Measurements from ENCODE around the gene TEX10. TPM values are rescaled to one million over a fixed set of nuclear protein-coding genes. Genes with fewer than 3 reads are reported as not detected.
"Not testable (repeated sequence)": the region's sequence is repeated elsewhere in the genome, so short reads cannot be mapped to it uniquely, and the experiment has no call there.

Gene TEX10
- total and polyA plus RNA-seq, 7 experiments from 2014 or later: 11.0 to 24.6 (median 18.2) TPM

DNA sequence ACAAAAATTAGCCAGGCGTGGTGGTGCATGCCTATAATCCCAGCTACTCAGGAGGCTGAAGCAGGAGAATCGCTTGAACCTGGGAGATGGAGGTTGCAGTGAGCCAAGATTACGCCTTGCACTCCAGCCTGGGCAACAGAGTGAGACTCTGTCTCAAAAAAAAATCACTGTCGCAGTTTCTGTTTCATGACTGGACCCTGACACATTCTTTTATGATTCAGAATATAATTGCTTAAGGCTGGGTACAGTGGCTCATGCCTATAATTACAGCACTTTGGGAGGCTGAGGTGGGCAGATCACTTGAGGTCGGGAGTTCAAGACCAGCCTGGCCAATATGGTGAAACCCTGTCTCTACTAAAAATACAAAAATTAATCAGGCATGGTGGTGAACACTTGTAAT, 14.0 kb downstream of the TEX10 start:
- Mint-ChIP-seq H3K4me1 (peaks cover 11 to 52% (median 39%) of the 10 kb centered on the region in 7 donors), H3K36me3 (peaks cover 4 to 51% (median 20%) of the 10 kb centered on the region in 5 donors)
- H3K27me3 Mint-ChIP-seq; H3K36me3 ChIP-seq (ENCODE audit: control insufficient read depth in 2 of 3, insufficient read depth in 3 of 3, low read length in 3 of 3); CTCF ChIA-PET; H3K4me3 Mint-ChIP-seq; H3K27ac Mint-ChIP-seq; ATAC-seq; DNase-seq; H3K9me3 ChIP-seq (ENCODE audit: control insufficient read depth in 2 of 3, low read length in 3 of 3); H3K4me3 ChIP-seq (ENCODE audit: low read length); H3K27me3 ChIP-seq (ENCODE audit: control insufficient read depth in 2 of 2, insufficient read depth in 2 of 2, low read length in 2 of 2); H3K9me3 Mint-ChIP-seq; H3K27ac ChIP-seq (ENCODE audit: low read depth, low read length); intact Hi-C loops (cut with micrococcal nuclease); H3K4me1 ChIP-seq (ENCODE audit: control insufficient read depth in 2 of 2, insufficient read depth in 2 of 2, low read length in 2 of 2): not testable (repeated sequence)
- POLR2A ChIA-PET: interaction anchor here (0.9 to 1.8 kb wide), 2 partner anchors 8 to 23 kb away, joined by 4 read pairs; no protein-coding TSS in a partner anchor

- ChIA-PET POLR2A (no interaction called here), CTCF (interaction anchor here (0.9 to 1.5 kb wide), 8 partner anchors 8 to 298 kb away, joined by 3 to 5 read pairs (median 3); no protein-coding TSS in a partner anchor)
- Histone ChIP-seq H3K4me1 (ENCODE audit: control insufficient read depth in 2 of 2, insufficient read depth in 2 of 2, low read length in 2 of 2) (no peaks in the 10 kb centered on the region), H3K9me3 (ENCODE audit: control insufficient read depth in 2 of 3, low read length in 3 of 3) (no peaks in the 10 kb centered on the region), H3K27me3 (ENCODE audit: control insufficient read depth in 2 of 2, insufficient read depth in 2 of 2, low read length in 2 of 2) (no peaks in the 10 kb centered on the region), H3K27ac (ENCODE audit: low read depth, low read length) (no peak overlapping the region), H3K4me3 (ENCODE audit: low read length) (no peak overlapping the region), H3K36me3 (ENCODE audit: control insufficient read depth in 2 of 3, insufficient read depth in 3 of 3, low read length in 3 of 3) (peaks cover 0 to 24% (median 19%) of the 10 kb centered on the region in 3 experiments)
- H3K27me3 Mint-ChIP-seq: no peaks in the 10 kb centered on the region
- peaks cover 4 to 39% (median 8%) of the 10 kb centered on the region in 5 donors for H3K36me3 Mint-ChIP-seq
- intact Hi-C loops (cut with micrococcal nuclease): loop anchor here (1.0 to 10.0 kb wide), 10 partner anchors 28 to 1057 kb away; partner anchors contain the start of genes ERP44 (in 1 of the 2), INVS (in 1 of the 2) and TEX10 (in 1 of the 2)
- no peak overlapping the region for H3K4me3 Mint-ChIP-seq
- peak overlapping the region in 3 of 9 donors; percentile 60 to 66 (median 60) for H3K27ac Mint-ChIP-seq
- H3K9me3 Mint-ChIP-seq: no peaks in the 10 kb centered on the region
- H3K4me1 Mint-ChIP-seq: peaks cover under 1 to 31% (median 18%) of the 10 kb centered on the region in 7 donors
- ATAC-seq: no peak
- DNase-seq: peak in 6 of 9 donors; percentile 4 to 48 (median 23)
These were observed 28.0 kb downstream of the TEX10 start for GRCh38 chr9:100324594-100325200.

GRCh38 chr9:100322954-100323536, 29.7 kb downstream of the TEX10 start:
- H3K4me3 Mint-ChIP-seq: no peak overlapping the region
- no peaks in the 10 kb centered on the region for H3K27me3 ChIP-seq (ENCODE audit: control insufficient read depth in 2 of 2, insufficient read depth in 2 of 2, low read length in 2 of 2)
- H3K4me1 ChIP-seq (ENCODE audit: control insufficient read depth in 2 of 2, insufficient read depth in 2 of 2, low read length in 2 of 2): no peaks in the 10 kb centered on the region
- peak overlapping the region in 2 of 9 donors; percentile 14 to 57 for H3K27ac Mint-ChIP-seq
- ChIA-PET POLR2A (no interaction called here), CTCF (interaction anchor here (0.6 to 0.7 kb wide), 2 partner anchors 181 to 1183 kb away, joined by 3 read pairs; no protein-coding TSS in a partner anchor)
- H3K4me3 ChIP-seq (ENCODE audit: low read length): no peak overlapping the region
- H3K36me3 Mint-ChIP-seq: peaks cover 4 to 46% (median 11%) of the 10 kb centered on the region in 5 donors
- H3K27ac ChIP-seq (ENCODE audit: low read depth, low read length): no peak overlapping the region
- no peaks in the 10 kb centered on the region for H3K9me3 Mint-ChIP-seq
- ATAC-seq (no peak), DNase-seq (no peak)
- peaks cover 0 to 23% (median 15%) of the 10 kb centered on the region in 3 experiments for H3K36me3 ChIP-seq (ENCODE audit: control insufficient read depth in 2 of 3, insufficient read depth in 3 of 3, low read length in 3 of 3)
- H3K9me3 ChIP-seq (ENCODE audit: control insufficient read depth in 2 of 3, low read length in 3 of 3): no peaks in the 10 kb centered on the region
- H3K27me3 Mint-ChIP-seq: no peaks in the 10 kb centered on the region
- intact Hi-C loops (cut with micrococcal nuclease): loop anchor here (1.0 to 10.0 kb wide), 8 partner anchors 218 to 1160 kb away; partner anchors contain the start of genes ERP44 (in 1 of the 2) and INVS (in 1 of the 2)
- H3K4me1 Mint-ChIP-seq: peaks cover 0 to 27% (median 16%) of the 10 kb centered on the region in 7 donors

DNA sequence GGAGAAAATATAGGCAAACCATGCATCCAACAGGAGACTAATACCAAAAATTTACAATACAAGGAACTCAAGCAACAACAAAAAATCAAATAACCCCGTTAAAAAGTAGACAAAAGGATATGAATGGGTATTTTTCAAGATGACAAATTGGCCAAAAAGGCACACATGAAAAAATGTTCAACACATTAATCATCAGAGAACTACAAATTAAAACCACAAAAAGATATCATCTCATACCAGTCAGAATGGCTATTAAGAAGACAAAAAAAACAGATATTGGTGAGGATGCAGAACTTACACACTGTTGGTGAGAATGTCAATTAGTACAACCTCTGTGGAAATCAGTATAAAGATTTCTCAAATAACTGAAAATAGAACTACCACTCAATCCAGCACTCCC, 35.0 kb downstream of the TEX10 start:
- peaks cover 1 to 40% (median 22%) of the 10 kb centered on the region in 7 donors for H3K4me1 Mint-ChIP-seq
- Histone ChIP-seq H3K4me3 (ENCODE audit: low read length) (no peak overlapping the region), H3K9me3 (ENCODE audit: control insufficient read depth in 2 of 3, low read length in 3 of 3) (no peaks in the 10 kb centered on the region), H3K27me3 (ENCODE audit: control insufficient read depth in 2 of 2, insufficient read depth in 2 of 2, low read length in 2 of 2) (no peaks in the 10 kb centered on the region), H3K4me1 (ENCODE audit: control insufficient read depth in 2 of 2, insufficient read depth in 2 of 2, low read length in 2 of 2) (no peaks in the 10 kb centered on the region), H3K27ac (ENCODE audit: low read depth, low read length) (no peak overlapping the region), H3K36me3 (ENCODE audit: control insufficient read depth in 2 of 3, insufficient read depth in 3 of 3, low read length in 3 of 3) (peaks cover 0 to 23% (median 21%) of the 10 kb centered on the region in 3 experiments)
- ChIA-PET CTCF (no interaction called here), POLR2A (no interaction called here)
- intact Hi-C loops (cut with micrococcal nuclease): no loop called here
- no peaks in the 10 kb centered on the region for H3K9me3 Mint-ChIP-seq
- H3K27me3 Mint-ChIP-seq: no peaks in the 10 kb centered on the region
- no peak overlapping the region for H3K4me3 Mint-ChIP-seq
- peaks cover 12 to 59% (median 47%) of the 10 kb centered on the region in 5 donors for H3K36me3 Mint-ChIP-seq
- DNase-seq (no peak), ATAC-seq (no peak)
- H3K27ac Mint-ChIP-seq: peak overlapping the region in 2 of 9 donors; percentile 12 to 36

DNA sequence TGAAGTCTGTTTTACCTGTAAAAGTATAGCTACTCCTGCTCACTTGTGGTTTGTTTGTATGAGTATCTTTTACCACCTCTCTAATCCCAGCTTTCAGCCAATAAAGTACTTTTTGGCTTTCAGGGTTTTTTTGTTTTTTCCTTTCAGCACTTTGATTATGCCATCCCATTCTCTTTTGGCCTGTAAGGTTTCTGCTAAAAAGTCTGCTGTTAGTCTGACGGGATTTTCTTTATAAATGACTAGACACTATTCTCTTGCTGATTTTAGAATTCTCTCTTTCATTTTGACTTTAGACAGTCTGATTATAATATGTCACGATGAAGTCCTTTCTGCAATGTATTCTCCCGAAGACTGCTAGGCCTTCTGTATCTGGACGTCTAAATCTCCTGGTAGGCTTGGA, 37.2 kb downstream of the TEX10 start:
- H3K4me1 Mint-ChIP-seq: peaks cover 0 to 56% (median 37%) of the 10 kb centered on the region in 7 donors
- DNase-seq (no peak), ATAC-seq (no peak)
- Histone ChIP-seq H3K27me3 (ENCODE audit: control insufficient read depth in 2 of 2, insufficient read depth in 2 of 2, low read length in 2 of 2) (no peaks in the 10 kb centered on the region), H3K27ac (ENCODE audit: low read depth, low read length) (no peak overlapping the region), H3K4me3 (ENCODE audit: low read length) (no peak overlapping the region), H3K4me1 (ENCODE audit: control insufficient read depth in 2 of 2, insufficient read depth in 2 of 2, low read length in 2 of 2) (no peaks in the 10 kb centered on the region), H3K9me3 (ENCODE audit: control insufficient read depth in 2 of 3, low read length in 3 of 3) (no peaks in the 10 kb centered on the region), H3K36me3 (ENCODE audit: control insufficient read depth in 2 of 3, insufficient read depth in 3 of 3, low read length in 3 of 3) (peaks cover 0 to 21% (median 19%) of the 10 kb centered on the region in 3 experiments)
- POLR2A ChIA-PET: interaction anchor here (0.8 to 1.0 kb wide), 2 partner anchors 24 to 214 kb away, joined by 3 to 4 read pairs; no protein-coding TSS in a partner anchor
- CTCF ChIA-PET: no interaction called here
- H3K9me3 Mint-ChIP-seq: no peaks in the 10 kb centered on the region
- H3K36me3 Mint-ChIP-seq: peaks cover 12 to 73% (median 56%) of the 10 kb centered on the region in 5 donors
- intact Hi-C loops (cut with micrococcal nuclease): no loop called here
- H3K4me3 Mint-ChIP-seq: no peak overlapping the region
- peak overlapping the region in 1 of 9 donors; percentile 25 for H3K27ac Mint-ChIP-seq
- no peaks in the 10 kb centered on the region for H3K27me3 Mint-ChIP-seq

DNA sequence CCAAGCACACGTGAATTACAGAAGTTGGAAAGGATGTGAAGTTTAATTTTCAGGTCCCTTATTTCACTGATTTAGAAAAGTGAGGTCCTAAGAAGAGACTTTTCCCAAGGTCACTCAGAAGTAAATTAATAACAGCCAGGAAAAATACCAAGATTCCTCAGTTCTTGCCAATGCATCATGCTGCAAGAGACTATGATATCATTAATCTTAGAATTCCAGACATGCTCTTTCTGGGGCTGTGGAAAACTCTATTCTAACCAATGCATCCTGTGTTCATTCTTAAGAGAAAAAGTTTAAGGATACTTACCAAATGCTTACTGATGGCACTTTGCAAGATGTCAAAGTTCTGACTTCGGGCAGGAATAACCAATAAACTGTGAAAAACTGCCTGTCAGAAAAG, 42.8 kb downstream of the TEX10 start:
- H3K4me1 Mint-ChIP-seq: peaks cover 0 to 64% (median 37%) of the 10 kb centered on the region in 7 donors
- H3K36me3 ChIP-seq (ENCODE audit: control insufficient read depth in 2 of 3, insufficient read depth in 3 of 3, low read length in 3 of 3): peaks cover 5 to 28% (median 6%) of the 10 kb centered on the region in 3 experiments
- no peaks in the 10 kb centered on the region for H3K4me1 ChIP-seq (ENCODE audit: control insufficient read depth in 2 of 2, insufficient read depth in 2 of 2, low read length in 2 of 2)
- POLR2A ChIA-PET: no interaction called here
- peak overlapping the region in 3 of 9 donors; percentile 9 to 60 (median 52) for H3K27ac Mint-ChIP-seq
- H3K27me3 ChIP-seq (ENCODE audit: control insufficient read depth in 2 of 2, insufficient read depth in 2 of 2, low read length in 2 of 2): no peaks in the 10 kb centered on the region
- no peak for DNase-seq
- no peak overlapping the region for H3K4me3 Mint-ChIP-seq
- CTCF ChIA-PET: no interaction called here
- H3K9me3 Mint-ChIP-seq: no peaks in the 10 kb centered on the region
- H3K27me3 Mint-ChIP-seq: no peaks in the 10 kb centered on the region
- no peak overlapping the region for H3K27ac ChIP-seq (ENCODE audit: low read depth, low read length)
- H3K36me3 Mint-ChIP-seq: peaks cover 4 to 75% (median 51%) of the 10 kb centered on the region in 5 donors
- no peak overlapping the region for H3K4me3 ChIP-seq (ENCODE audit: low read length)
- no peak for ATAC-seq
- intact Hi-C loops (cut with micrococcal nuclease): no loop called here
- no peaks in the 10 kb centered on the region for H3K9me3 ChIP-seq (ENCODE audit: control insufficient read depth in 2 of 3, low read length in 3 of 3)

Measured in naive thymus-derived CD4-positive, alpha-beta T cell (primary cell).